ENCODE data around the gene FCHSD1. TPM values are rescaled to one million over a fixed set of nuclear protein-coding genes. Genes with fewer than 3 reads are reported as not detected.
A peak's percentile ranks its signal among the peaks of the same experiment; 100 is the strongest.

The FCHSD1 gene
- polyA plus RNA-seq (2011; rRNA removed) (35.8 and 45.8 TPM in 2 replicates), polyA minus RNA-seq (2011; rRNA and poly(A)+ RNA removed) (28.2 and 36.2 TPM in 2 replicates)

- Histone ChIP-seq H3K36me3 (ENCODE audit: control insufficient read depth, insufficient read depth, low read length) (peaks cover 26% of the 10 kb centered on the region), H3K4me3 (ENCODE audit: low read depth, low read length) (peak within 1 kb of the TSS; percentile 79), H3K27me3 (ENCODE audit: control insufficient read depth, insufficient read depth, low read length) (no peaks in the 10 kb centered on the region)
- POLR2A ChIA-PET, result interaction anchor here (0.6 to 0.7 kb wide), 4 partner anchors 14 to 183 kb away, joined by 3 to 5 read pairs (median 3); partner anchors contain the start of genes HDAC3 and RELL2
- no peak for DNase-seq (ENCODE audit: low read depth)
- peak; percentile 32; the same call in 1 of the 2 replicates for TF ChIP-seq CTCF (IDR thresholded peaks at IDR 0.05; ENCODE audit: insufficient read depth, low read depth, low read length)
- CTCF ChIA-PET, result interaction anchor here (1.1 to 2.8 kb wide), 3 partner anchors 9 to 32 kb away, joined by 4 to 12 read pairs (median 9); partner anchors contain the start of genes DIAPH1, HDAC3 and RELL2
Observed at GRCh38 chr5:141650851-141651727, at the start of gene FCHSD1. FCHSD1 (minus strand) TSS chr5:141651418; CDS start chr5:141651368, 50 bp downstream.

GRCh38 chr5:141697586-141697985 lies 46.4 kb upstream of the FCHSD1 start:
- DNase-seq (ENCODE audit: low read depth), result no peak
- Histone ChIP-seq H3K4me3 (ENCODE audit: low read depth, low read length) (no peak overlapping the region), H3K36me3 (ENCODE audit: control insufficient read depth, insufficient read depth, low read length) (no peaks in the 10 kb centered on the region), H3K27me3 (ENCODE audit: control insufficient read depth, insufficient read depth, low read length) (peaks cover 41% of the 10 kb centered on the region)
- ChIA-PET POLR2A (no interaction called here), CTCF (interaction anchor here (0.8 to 15.7 kb wide), 3 partner anchors 33 to 261 kb away, joined by 4 to 341 read pairs (median 293); partner anchors contain the start of genes PCDH1 and PCDH12)
- no peak for TF ChIP-seq CTCF (IDR thresholded peaks at IDR 0.05; ENCODE audit: insufficient read depth, low read depth, low read length)

DNA sequence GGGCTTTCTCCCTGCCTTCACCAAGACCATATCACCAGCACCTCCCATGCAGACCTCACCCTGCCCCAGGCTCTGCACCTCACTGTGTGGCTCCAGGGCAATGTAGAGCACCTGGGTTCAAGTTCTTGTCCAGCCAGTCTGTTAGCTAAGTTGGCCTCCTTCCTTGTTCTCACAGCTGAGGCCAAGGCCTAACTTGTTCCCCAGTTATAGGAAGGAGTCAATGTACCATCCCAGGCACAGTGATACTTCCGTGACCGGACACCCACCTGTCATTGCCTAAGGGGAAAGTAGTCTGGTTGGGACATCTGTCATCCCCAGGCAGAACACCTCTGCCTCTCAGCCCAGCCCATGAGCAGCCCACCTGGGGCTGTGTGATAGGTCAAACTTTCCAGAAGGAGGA lies 45.2 kb upstream of the FCHSD1 start:
- POLR2A ChIA-PET, result no interaction called here
- Histone ChIP-seq H3K4me3 (ENCODE audit: low read depth, low read length) (no peak overlapping the region), H3K27me3 (ENCODE audit: control insufficient read depth, insufficient read depth, low read length) (peaks cover 37% of the 10 kb centered on the region), H3K36me3 (ENCODE audit: control insufficient read depth, insufficient read depth, low read length) (no peaks in the 10 kb centered on the region)
- no peak for DNase-seq (ENCODE audit: low read depth)
- CTCF ChIA-PET, result interaction anchor here (1.6 to 15.7 kb wide), 4 partner anchors 183 to 273 kb away, joined by 6 to 341 read pairs (median 180); partner anchors contain the start of genes PCDH1, PCDH12 and RNF14
- TF ChIP-seq CTCF (IDR thresholded peaks at IDR 0.05; ENCODE audit: insufficient read depth, low read depth, low read length), result no peak

GRCh38 chr5:141695627-141696215 lies 44.5 kb upstream of the FCHSD1 start:
- Histone ChIP-seq H3K36me3 (ENCODE audit: control insufficient read depth, insufficient read depth, low read length) (no peaks in the 10 kb centered on the region), H3K27me3 (ENCODE audit: control insufficient read depth, insufficient read depth, low read length) (peaks cover 37% of the 10 kb centered on the region), H3K4me3 (ENCODE audit: low read depth, low read length) (no peak overlapping the region)
- no peak for TF ChIP-seq CTCF (IDR thresholded peaks at IDR 0.05; ENCODE audit: insufficient read depth, low read depth, low read length)
- no peak for DNase-seq (ENCODE audit: low read depth)
- POLR2A ChIA-PET, result no interaction called here
- CTCF ChIA-PET, result interaction anchor here (1.0 to 15.7 kb wide), 5 partner anchors 184 to 274 kb away, joined by 3 to 341 read pairs (median 66); partner anchors contain the start of genes PCDH1, PCDH12 and RNF14

- Histone ChIP-seq H3K4me3 (ENCODE audit: low read depth, low read length) (no peak overlapping the region), H3K27me3 (ENCODE audit: control insufficient read depth, insufficient read depth, low read length) (peaks cover 28% of the 10 kb centered on the region), H3K36me3 (ENCODE audit: control insufficient read depth, insufficient read depth, low read length) (no peaks in the 10 kb centered on the region)
- DNase-seq (ENCODE audit: low read depth), result no peak
- ChIA-PET CTCF (interaction anchor here (0.8 to 15.7 kb wide), 6 partner anchors 8 to 275 kb away, joined by 3 to 341 read pairs (median 56); partner anchors contain the start of genes ARAP3, PCDH1, PCDH12 and RNF14), POLR2A (no interaction called here)
- TF ChIP-seq CTCF (IDR thresholded peaks at IDR 0.05; ENCODE audit: insufficient read depth, low read depth, low read length), result no peak
Observed at GRCh38 chr5:141694479-141694878, 43.3 kb upstream of the FCHSD1 start.
